HCT116 (cell line): ENCODE results near the gene KIAA0825. TPM values are rescaled to one million over a fixed set of nuclear protein-coding genes. Genes with fewer than 3 reads are reported as not detected.

ENCODE experiments used
- ATAC-seq: fragments of 200-7000 bp; cut with Tn5 transposase; 2 replicates; pipeline ENCODE4 v1.9.1; 2020; ENCODE audit warnings: mild to moderate bottlenecking, moderate library complexity
- Bru-seq: library from RNA; stranded (reverse); fragments of 400-500 nt; gene quantifications from one replicate; lab custom pipeline; 2021; lab: Mats Ljungman, UMichigan
- BruChase-seq, 2 experiments: library from RNA; stranded (reverse); fragments of 400-500 nt; gene quantifications; one replicate each; lab custom pipeline; 2021; lab: Mats Ljungman, UMichigan
- BruUV-seq: library from RNA; stranded (reverse); fragments of 400-500 nt; replicated peaks from 2 replicates; lab custom pipeline; 2021; lab: Mats Ljungman, UMichigan
- CTCF ChIA-PET: fragments of 300-600 bp; sonication (Branson Sonifier 250); formaldehyde crosslinking; loops from one replicate; lab custom pipeline; 2021; ENCODE audit warnings: antibody characterized with exemption; lab: Charles Lee
- POLR2A ChIA-PET: fragments of 300-600, 350-600 bp; sonication (Branson Sonifier 250); formaldehyde crosslinking; loops from one replicate; lab custom pipeline; 2021; ENCODE audit warnings: antibody characterized with exemption; lab: Charles Lee
- RAD21 ChIA-PET, 2 experiments: fragments of 300-600 bp; sonication (Branson Sonifier 250); formaldehyde crosslinking; loops; one replicate each; lab custom pipeline; 2023; ENCODE audit warnings: low total read pairs in 2 of 2; ENCODE audit not compliant: uncharacterized antibody in 2 of 2, unreplicated experiment in 2 of 2, low non-redundant PET in 1 of 2; lab: Charles Lee
- DNase-seq: peaks from one replicate; pipeline ENCODE4 v3.0.0-alpha.2; 2010; ENCODE audit warnings: low read depth, low spot score
- H2AFZ ChIP-seq: fragments of 200-600 bp; shearing (Covaris generic), sonication (generic); 2 replicates; pipeline ENCODE4 v1.6.1; 2017; ENCODE audit warnings: low read depth, mixed run types, mixed read lengths, antibody characterized with exemption, low read length; ENCODE audit not compliant: poor library complexity, severe bottlenecking
- H3K27ac ChIP-seq: 2 replicates; pipeline ENCODE4 v1.5.1; 2012; ENCODE audit warnings: low read depth, low read length
- H3K27me3 ChIP-seq: fragments of 200-600 bp; sonication (generic); 2 replicates; pipeline ENCODE4 v1.6.1; 2016; ENCODE audit warnings: mixed run types, low read length, mixed read lengths; ENCODE audit not compliant: insufficient read depth
- H3K36me3 ChIP-seq, 2 experiments: fragments of 200-500 bp in 1 of 2; fragments of 200-600 bp in 1 of 2; sonication (Bioruptor generic) in 1 of 2; sonication (generic) in 1 of 2; 2 replicates each; pipeline versions ENCODE4 v1.5.1 to v1.6.1; 2014 to 2016; ENCODE audit warnings: low read length in 2 of 2, inconsistent platforms in 1 of 2, mixed read lengths in 1 of 2, mixed run types in 1 of 2; ENCODE audit not compliant: insufficient read depth in 2 of 2, control insufficient read depth in 1 of 2
- H3K4me1 ChIP-seq, 2 experiments: fragments of 200-600 bp in 1 of 2; sonication (generic) in 1 of 2; 2 replicates each; pipeline versions ENCODE4 v1.5.1 to v1.6.1; 2012 to 2017; ENCODE audit warnings: low read length in 2 of 2, inconsistent platforms in 1 of 2, mild to moderate bottlenecking in 1 of 2, mixed read lengths in 1 of 2, mixed run types in 1 of 2, moderate library complexity in 1 of 2; ENCODE audit not compliant: insufficient read depth in 2 of 2, control insufficient read depth in 1 of 2
- H3K4me2 ChIP-seq: fragments of 200-600 bp; sonication (generic); 2 replicates; pipeline ENCODE4 v1.6.1; 2017; ENCODE audit warnings: mixed run types, low read length, mixed read lengths
- H3K4me3 ChIP-seq, 2 experiments: fragments of 200-600 bp in 1 of 2; sonication (generic) in 1 of 2; replicated peaks in 1 of 2; 2 replicates each; pipeline ENCODE4 v1.5.1; 2011 to 2016; ENCODE audit warnings: low read length in 2 of 2, control low read depth in 1 of 2, low read depth in 1 of 2, mild to moderate bottlenecking in 1 of 2, mixed read lengths in 1 of 2, mixed run types in 1 of 2
- H3K79me2 ChIP-seq: fragments of 200-600 bp; sonication (generic); 2 replicates; pipeline ENCODE4 v1.6.1; 2017; ENCODE audit warnings: mild to moderate bottlenecking, mixed run types, low read length, moderate library complexity, mixed read lengths; ENCODE audit not compliant: insufficient read depth
- H3K9ac ChIP-seq: fragments of 200-600 bp; sonication (generic); 2 replicates; pipeline ENCODE4 v1.6.1; 2016; ENCODE audit warnings: low read length, mixed read lengths
- H3K9me2 ChIP-seq: fragments of 200-600 bp; sonication (generic), shearing (Covaris generic); 2 replicates; pipeline ENCODE4 v1.6.1; 2017; ENCODE audit warnings: mixed run types, mild to moderate bottlenecking, moderate library complexity; ENCODE audit not compliant: insufficient read depth
- H3K9me3 ChIP-seq, 2 experiments: fragments of 200-500 bp in 1 of 2; fragments of 200-600 bp in 1 of 2; sonication (Bioruptor generic) in 1 of 2; sonication (generic) in 1 of 2; 2 replicates each; pipeline ENCODE4 v1.6.1; 2014 to 2017; ENCODE audit warnings: low read length in 2 of 2, mixed read lengths in 2 of 2, inconsistent platforms in 1 of 2, low read depth in 1 of 2, mild to moderate bottlenecking in 1 of 2, mixed run types in 1 of 2, moderate library complexity in 1 of 2; ENCODE audit not compliant: control insufficient read depth in 1 of 2, insufficient read depth in 1 of 2
- H4K20me1 ChIP-seq: fragments of 200-600 bp; sonication (generic), shearing (Covaris generic); 2 replicates; pipeline ENCODE4 v1.6.1; 2017; ENCODE audit warnings: mixed run types, mild to moderate bottlenecking, moderate library complexity; ENCODE audit not compliant: insufficient read depth
- CBX3 ChIP-seq: IDR thresholded peaks from 2 replicates; pipeline ENCODE4 v1.6.1; 2012; ENCODE audit warnings: low read depth
- CEBPB ChIP-seq: IDR thresholded peaks from 2 replicates; pipeline ENCODE4 v1.6.1; 2012; ENCODE audit warnings: low read depth
- CTCF ChIP-seq, 3 experiments: fragments of 200-600 bp in 1 of 3; sonication (generic) in 1 of 3; IDR thresholded peaks in 2 of 3; conservative IDR thresholded peaks in 1 of 3; 2 replicates each; pipeline ENCODE4 v1.5.1; 2012 to 2017; ENCODE audit warnings: low read depth in 2 of 3, low read length in 2 of 3, antibody characterized with exemption in 1 of 3, borderline replicate concordance in 1 of 3, control low read depth in 1 of 3, mild to moderate bottlenecking in 1 of 3, mixed read lengths in 1 of 3, mixed run types in 1 of 3, moderate library complexity in 1 of 3; ENCODE audit not compliant: insufficient read depth in 1 of 3
- EGR1 ChIP-seq: IDR thresholded peaks from 2 replicates; pipeline ENCODE4 v1.6.1; 2012; ENCODE audit warnings: low read depth
- EZH2 ChIP-seq: fragments of 200-600 bp; sonication (generic); IDR thresholded peaks from 2 replicates; pipeline ENCODE4 v1.6.1; 2017; ENCODE audit warnings: antibody characterized with exemption, mixed run types
- EZH2phosphoT487 ChIP-seq: fragments of 200-600 bp; IDR thresholded peaks from 2 replicates; pipeline ENCODE4 v1.6.1; 2018; ENCODE audit warnings: antibody characterized with exemption, borderline replicate concordance
- FOSL1 ChIP-seq: IDR thresholded peaks from 2 replicates; pipeline ENCODE4 v1.6.1; 2012; ENCODE audit warnings: low read depth
- JUND ChIP-seq: IDR thresholded peaks from 2 replicates; pipeline ENCODE4 v1.6.1; 2012
- POLR2AphosphoS5 ChIP-seq: IDR thresholded peaks from 2 replicates; pipeline ENCODE4 v1.6.1; 2011; ENCODE audit warnings: mild to moderate bottlenecking, low read depth, low read length, moderate library complexity
- SIN3A ChIP-seq: IDR thresholded peaks from 2 replicates; pipeline ENCODE4 v1.6.1; 2012; ENCODE audit warnings: low read depth
- SP1 ChIP-seq: IDR thresholded peaks from 2 replicates; pipeline ENCODE4 v1.6.1; 2012; ENCODE audit warnings: low read depth
- SRF ChIP-seq: IDR thresholded peaks from 2 replicates; pipeline ENCODE4 v1.6.1; 2012; ENCODE audit warnings: low read depth
- YY1 ChIP-seq: IDR thresholded peaks from 2 replicates; pipeline ENCODE4 v1.6.1; 2011; ENCODE audit warnings: low read length, low read depth, moderate library complexity, mild to moderate bottlenecking; ENCODE audit not compliant: insufficient replicate concordance; ENCODE audit errors: extremely low read depth
- ZNF274 ChIP-seq: fragments of 200-500 bp; sonication (Bioruptor generic); IDR thresholded peaks from 2 replicates; pipeline ENCODE4 v1.6.1; 2014; ENCODE audit warnings: mild to moderate bottlenecking, low read depth, low read length, inconsistent platforms
- intact Hi-C: fragments of 100-400 bp; cut with micrococcal nuclease; formaldehyde crosslinking; loops from 2 replicates; pipeline ENCODE4 v1.10.0; 2022
- long read RNA-seq: library from polyadenylated mRNA; unstranded; transcript quantifications from one replicate; pipeline ENCODE4 v2.0.0, GENCODE V29; 2021; ENCODE audit not compliant: unreplicated experiment
- polyA plus RNA-seq: library from polyadenylated mRNA; unstranded; fragments of >200 nt; gene quantifications from 2 replicates; pipeline ENCODE4 v1.2.1, GENCODE V29; 2012; ENCODE audit warnings: missing spikeins
- total RNA-seq: library from RNA; stranded (reverse); gene quantifications from one replicate; pipeline ENCODE4 v1.2.1, GENCODE V29; 2021; ENCODE audit not compliant: unreplicated experiment
- TF ChIP-seq, protein P1 (sequence below): IDR thresholded peaks from 2 replicates; pipeline ENCODE4 v1.6.1; 2011; ENCODE audit warnings: mild to moderate bottlenecking, low read length, moderate library complexity; ENCODE audit not compliant: insufficient replicate concordance; ENCODE audit errors: extremely low read depth
- TF ChIP-seq, protein P2 (sequence below): IDR thresholded peaks from 2 replicates; pipeline ENCODE4 v1.6.1; 2012; ENCODE audit warnings: low read depth
- TF ChIP-seq, protein P3 (sequence below): IDR thresholded peaks from 2 replicates; pipeline ENCODE4 v1.6.1; 2012

Gene KIAA0825
- total RNA-seq (1.4 TPM), Bru-seq, nascent RNA (percentile 40 among the genes with signal in this experiment), BruChase-seq, experiment 1, labeled RNA remaining after a 6-hour chase (percentile 35 among the genes with signal in this experiment), BruChase-seq, experiment 2, labeled RNA remaining after a 2-hour chase (percentile 41 among the genes with signal in this experiment)
- polyA plus RNA-seq, result 0.07 and 0.14 TPM in 2 replicates
- long read RNA-seq, partial matches to known transcripts, result 0 of 1 reads
- long read RNA-seq, other reads (novel, unspliced or antisense), result 1 of 1 reads

DNA sequence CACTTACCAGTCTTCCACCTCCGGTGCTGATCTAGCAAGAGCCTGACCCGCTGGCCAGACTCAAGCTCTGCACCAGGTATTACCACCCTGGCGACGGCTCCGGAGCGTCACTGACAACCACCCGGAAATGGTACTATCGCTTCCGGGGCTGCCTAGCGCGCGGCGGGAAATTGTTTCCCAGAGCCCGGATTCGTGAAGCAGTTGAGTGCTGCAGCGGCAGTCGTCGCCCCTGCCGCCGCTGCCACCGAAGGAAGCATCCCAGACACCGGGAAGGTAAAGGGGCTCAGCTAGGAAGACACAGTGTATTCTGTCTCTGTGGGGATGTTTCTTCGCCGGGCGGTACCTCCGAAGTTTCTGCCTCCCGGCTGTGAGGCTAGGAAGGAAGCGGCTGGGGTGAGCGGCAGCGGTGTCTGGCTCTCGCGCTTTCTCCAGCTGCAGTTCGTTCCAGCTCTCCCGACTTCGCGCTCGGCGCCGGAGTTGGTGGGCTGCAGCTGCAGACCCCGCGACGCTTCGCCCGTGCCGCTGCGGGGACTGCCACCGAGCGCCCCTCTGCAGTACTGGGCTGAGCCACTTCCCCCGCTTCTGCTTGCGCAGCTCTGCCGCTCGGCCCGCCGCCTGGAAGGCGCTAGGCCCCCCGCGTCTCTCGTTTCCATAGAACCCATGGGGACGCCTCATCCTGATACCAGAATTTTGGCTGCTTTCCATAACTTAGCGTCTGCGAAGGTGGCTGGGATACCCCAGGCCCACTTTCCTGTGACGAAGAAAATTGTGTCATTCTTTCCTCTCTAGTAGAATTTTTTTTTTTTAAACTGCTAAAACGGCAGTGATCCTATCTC, at the start of gene KIAA0825, which contains the start of gene SLF1:
Gene KIAA0825, minus strand, starts transcription at position 112 of the 836 bp plus-strand sequence. CDS start 81,478 bp downstream, outside the sequence.
Gene SLF1, plus strand, starts transcription at position 177 of the 836 bp plus-strand sequence. CDS start 10,142 bp downstream, outside the sequence.
- intact Hi-C loops, result no loop called here
- Histone ChIP-seq H3K79me2 (peaks cover 64% of the 10 kb centered on the region), H3K27me3 (no peaks in the 10 kb centered on the region), H3K36me3 (no peaks in the 10 kb centered on the region), H3K9me3 (no peaks in the 10 kb centered on the region), H3K4me3 (peak within 1 kb of the TSS; percentile 84 to 93), H3K4me2 (peak within 1 kb of the TSS; percentile 96), H3K9me2 (no peaks in the 10 kb centered on the region), H3K9ac (peak within 1 kb of the TSS; percentile 76), H3K4me1 (peaks cover 5 to 18% of the 10 kb centered on the region in 2 experiments), H4K20me1 (peaks cover 4% of the 10 kb centered on the region; the same call in 1 of the 2 replicates), H2AFZ (peak within 1 kb of the TSS; percentile 89), H3K27ac (peak within 1 kb of the TSS; percentile 68)
- BruUV-seq, result TSS peak; percentile 54
- peak; percentile 94 for ATAC-seq
- ChIA-PET CTCF (no interaction called here), RAD21 (no interaction called here), POLR2A (no interaction called here)
- peak; percentile 74 for DNase-seq
- TF ChIP-seq, protein P1, sequence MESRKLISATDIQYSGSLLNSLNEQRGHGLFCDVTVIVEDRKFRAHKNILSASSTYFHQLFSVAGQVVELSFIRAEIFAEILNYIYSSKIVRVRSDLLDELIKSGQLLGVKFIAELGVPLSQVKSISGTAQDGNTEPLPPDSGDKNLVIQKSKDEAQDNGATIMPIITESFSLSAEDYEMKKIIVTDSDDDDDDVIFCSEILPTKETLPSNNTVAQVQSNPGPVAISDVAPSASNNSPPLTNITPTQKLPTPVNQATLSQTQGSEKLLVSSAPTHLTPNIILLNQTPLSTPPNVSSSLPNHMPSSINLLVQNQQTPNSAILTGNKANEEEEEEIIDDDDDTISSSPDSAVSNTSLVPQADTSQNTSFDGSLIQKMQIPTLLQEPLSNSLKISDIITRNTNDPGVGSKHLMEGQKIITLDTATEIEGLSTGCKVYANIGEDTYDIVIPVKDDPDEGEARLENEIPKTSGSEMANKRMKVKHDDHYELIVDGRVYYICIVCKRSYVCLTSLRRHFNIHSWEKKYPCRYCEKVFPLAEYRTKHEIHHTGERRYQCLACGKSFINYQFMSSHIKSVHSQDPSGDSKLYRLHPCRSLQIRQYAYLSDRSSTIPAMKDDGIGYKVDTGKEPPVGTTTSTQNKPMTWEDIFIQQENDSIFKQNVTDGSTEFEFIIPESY, result no peak
- TF ChIP-seq, protein P2, sequence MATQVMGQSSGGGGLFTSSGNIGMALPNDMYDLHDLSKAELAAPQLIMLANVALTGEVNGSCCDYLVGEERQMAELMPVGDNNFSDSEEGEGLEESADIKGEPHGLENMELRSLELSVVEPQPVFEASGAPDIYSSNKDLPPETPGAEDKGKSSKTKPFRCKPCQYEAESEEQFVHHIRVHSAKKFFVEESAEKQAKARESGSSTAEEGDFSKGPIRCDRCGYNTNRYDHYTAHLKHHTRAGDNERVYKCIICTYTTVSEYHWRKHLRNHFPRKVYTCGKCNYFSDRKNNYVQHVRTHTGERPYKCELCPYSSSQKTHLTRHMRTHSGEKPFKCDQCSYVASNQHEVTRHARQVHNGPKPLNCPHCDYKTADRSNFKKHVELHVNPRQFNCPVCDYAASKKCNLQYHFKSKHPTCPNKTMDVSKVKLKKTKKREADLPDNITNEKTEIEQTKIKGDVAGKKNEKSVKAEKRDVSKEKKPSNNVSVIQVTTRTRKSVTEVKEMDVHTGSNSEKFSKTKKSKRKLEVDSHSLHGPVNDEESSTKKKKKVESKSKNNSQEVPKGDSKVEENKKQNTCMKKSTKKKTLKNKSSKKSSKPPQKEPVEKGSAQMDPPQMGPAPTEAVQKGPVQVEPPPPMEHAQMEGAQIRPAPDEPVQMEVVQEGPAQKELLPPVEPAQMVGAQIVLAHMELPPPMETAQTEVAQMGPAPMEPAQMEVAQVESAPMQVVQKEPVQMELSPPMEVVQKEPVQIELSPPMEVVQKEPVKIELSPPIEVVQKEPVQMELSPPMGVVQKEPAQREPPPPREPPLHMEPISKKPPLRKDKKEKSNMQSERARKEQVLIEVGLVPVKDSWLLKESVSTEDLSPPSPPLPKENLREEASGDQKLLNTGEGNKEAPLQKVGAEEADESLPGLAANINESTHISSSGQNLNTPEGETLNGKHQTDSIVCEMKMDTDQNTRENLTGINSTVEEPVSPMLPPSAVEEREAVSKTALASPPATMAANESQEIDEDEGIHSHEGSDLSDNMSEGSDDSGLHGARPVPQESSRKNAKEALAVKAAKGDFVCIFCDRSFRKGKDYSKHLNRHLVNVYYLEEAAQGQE, result no peak
- TF ChIP-seq POLR2AphosphoS5, result peak; percentile 77
- TF ChIP-seq YY1, result peak; percentile 64
- no peak for TF ChIP-seq CTCF (IDR thresholded peaks at IDR 0.05 in 2 of 3, conservative IDR thresholded peaks at IDR 0.05 in 1 of 3; ENCODE audit: borderline replicate concordance in 1 of 3, insufficient read depth in 1 of 3, low read depth in 2 of 3, low read length in 2 of 3)
- no peak for TF ChIP-seq FOSL1
- TF ChIP-seq EZH2, result no peak
- TF ChIP-seq EZH2phosphoT487, result no peak
- no peak for TF ChIP-seq ZNF274
- no peak for TF ChIP-seq CBX3
- peak; percentile 66 for TF ChIP-seq EGR1
- no peak for TF ChIP-seq SRF
- peak; percentile 96 for TF ChIP-seq SIN3A
- no peak for TF ChIP-seq SP1
- TF ChIP-seq CEBPB, result no peak
- TF ChIP-seq, protein P3, sequence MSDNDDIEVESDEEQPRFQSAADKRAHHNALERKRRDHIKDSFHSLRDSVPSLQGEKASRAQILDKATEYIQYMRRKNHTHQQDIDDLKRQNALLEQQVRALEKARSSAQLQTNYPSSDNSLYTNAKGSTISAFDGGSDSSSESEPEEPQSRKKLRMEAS, result peak; percentile 82
- no peak for TF ChIP-seq JUND
